ENCODE data around the gene IQCB1.

- no peak for TF ChIP-seq CTCF (IDR thresholded peaks at IDR 0.05)
- TF ChIP-seq POLR2AphosphoS5 (IDR thresholded peaks at IDR 0.05; ENCODE audit: low read depth, low read length) = no peak
- no peak for TF ChIP-seq REST (IDR thresholded peaks at IDR 0.05; ENCODE audit: insufficient read depth in 1 of 2, low read depth in 2 of 2, low read length in 1 of 2)
- no peak for TF ChIP-seq SIN3A (IDR thresholded peaks at IDR 0.05; ENCODE audit: borderline replicate concordance, insufficient read depth, low read depth, low read length)
- TF ChIP-seq TCF7L2 (IDR thresholded peaks at IDR 0.05; ENCODE audit: low read depth, low read length) = no peak
These were observed 37.9 kb downstream of the IQCB1 start for GRCh38 chr3:121796970-121797369.
